Measurements from ENCODE around the gene GPR18.

DNA sequence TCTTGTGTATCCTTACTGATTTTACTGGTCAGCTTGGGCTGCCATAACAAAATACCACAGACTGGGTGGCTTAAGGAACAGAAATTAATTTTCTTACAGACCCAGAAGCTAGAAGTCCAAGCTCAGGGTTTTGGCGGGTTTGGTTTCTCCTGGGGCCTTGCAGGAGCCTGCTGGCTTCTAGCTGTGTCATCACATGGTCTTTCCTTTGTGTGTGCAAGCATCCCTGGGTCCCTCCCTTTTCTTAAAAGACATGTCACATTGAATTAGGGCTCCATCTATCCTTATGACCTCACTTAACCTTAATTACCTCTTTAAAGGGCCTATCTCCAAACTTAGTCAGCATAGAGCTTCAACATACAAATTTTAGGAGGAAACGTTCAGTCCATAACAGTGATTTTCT, 34.2 kb downstream of the GPR18 start:
- TF ChIP-seq EZH2 (optimal IDR thresholded peaks at IDR 0.05; ENCODE audit: low read depth, low read length) (no peak), CTCF (IDR thresholded peaks at IDR 0.05; ENCODE audit: low read length) (no peak)
